HFFc6 (cell line): Measurements from ENCODE around the gene UGGT1. TPM values are rescaled to one million over a fixed set of nuclear protein-coding genes. Genes with fewer than 3 reads are reported as not detected.

Experiments used
- DNase-seq: peaks from one replicate; pipeline ENCODE4 v3.0.0-alpha.2; 2018
- H3K27ac Mint-ChIP-seq: 2 replicates; pipeline ENCODE4 v1.8.0; 2020; ENCODE audit warnings: mild to moderate bottlenecking, mixed read lengths
- H3K27me3 Mint-ChIP-seq: 2 replicates; pipeline ENCODE4 v1.8.0; 2021; ENCODE audit warnings: mild to moderate bottlenecking, moderate library complexity, mixed read lengths; ENCODE audit not compliant: insufficient read depth
- H3K36me3 Mint-ChIP-seq: 2 replicates; pipeline ENCODE4 v1.8.0; 2021; ENCODE audit warnings: low read depth, mixed read lengths
- H3K4me1 Mint-ChIP-seq: 2 replicates; pipeline ENCODE4 v1.8.0; 2020; ENCODE audit warnings: low read depth, mixed read lengths
- H3K4me3 Mint-ChIP-seq: 2 replicates; pipeline ENCODE4 v1.8.0; 2020; ENCODE audit warnings: mild to moderate bottlenecking, moderate library complexity, mixed read lengths
- H3K9me3 Mint-ChIP-seq: 2 replicates; pipeline ENCODE4 v1.8.0; 2020; ENCODE audit warnings: mild to moderate bottlenecking, mixed read lengths
- total RNA-seq, 6 experiments: library from RNA; stranded (reverse); fragmentation: NEBNext Ultra II Directional; extraction: Animal tissue kit (Norgen Biotek cat#: 25700); gene quantifications; 2 replicates in 1 of 6; 3 replicates in 5 of 6; pipeline ENCODE4 v1.2.3, GENCODE V29; 2021
- TF ChIP-seq, protein P1 (sequence below): fragments of 200-600 bp; sonication (generic); IDR thresholded peaks from 2 replicates; pipeline ENCODE4 v1.5.0; 2021; ENCODE audit warnings: antibody characterized with exemption, mild to moderate bottlenecking

Gene UGGT1
- total RNA-seq, 6 experiments from 2014 or later, result 60.8 to 74.5 (median 71.8) TPM

DNA sequence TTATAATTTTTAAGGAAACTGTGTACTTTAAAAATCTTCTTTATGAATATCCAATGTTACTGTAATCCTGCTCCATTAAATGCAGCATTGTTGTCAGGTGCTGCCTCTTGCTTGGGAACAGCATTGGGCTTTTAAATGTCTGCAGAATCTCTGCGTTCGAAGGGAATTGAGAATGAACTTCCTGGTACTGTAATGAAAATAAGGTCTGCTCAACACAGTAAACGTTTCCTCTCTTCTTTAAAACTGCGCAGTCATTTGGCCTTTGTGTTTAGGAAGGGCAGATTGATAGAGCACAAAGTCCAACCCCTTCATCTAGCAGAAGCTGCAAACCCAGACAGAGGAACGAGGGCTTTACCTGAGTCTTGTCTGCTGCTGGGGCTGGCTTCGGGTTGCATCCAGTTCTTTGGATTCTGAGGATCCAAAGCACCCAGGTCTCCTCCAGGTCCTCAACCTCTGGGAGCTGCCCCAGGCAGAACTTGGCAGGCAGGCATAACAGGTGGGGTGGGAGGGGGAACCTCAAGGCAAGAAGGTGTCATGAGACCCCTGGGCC is 104.5 kb downstream of the UGGT1 start:
- Mint-ChIP-seq H3K4me3 (no peak overlapping the region), H3K4me1 (peaks cover 9% of the 10 kb centered on the region), H3K27me3 (peaks cover 3% of the 10 kb centered on the region), H3K9me3 (no peaks in the 10 kb centered on the region), H3K27ac (no peak overlapping the region), H3K36me3 (peaks cover 12% of the 10 kb centered on the region; the same call in 1 of the 2 replicates)
- no peak for DNase-seq
- TF ChIP-seq, protein P1, sequence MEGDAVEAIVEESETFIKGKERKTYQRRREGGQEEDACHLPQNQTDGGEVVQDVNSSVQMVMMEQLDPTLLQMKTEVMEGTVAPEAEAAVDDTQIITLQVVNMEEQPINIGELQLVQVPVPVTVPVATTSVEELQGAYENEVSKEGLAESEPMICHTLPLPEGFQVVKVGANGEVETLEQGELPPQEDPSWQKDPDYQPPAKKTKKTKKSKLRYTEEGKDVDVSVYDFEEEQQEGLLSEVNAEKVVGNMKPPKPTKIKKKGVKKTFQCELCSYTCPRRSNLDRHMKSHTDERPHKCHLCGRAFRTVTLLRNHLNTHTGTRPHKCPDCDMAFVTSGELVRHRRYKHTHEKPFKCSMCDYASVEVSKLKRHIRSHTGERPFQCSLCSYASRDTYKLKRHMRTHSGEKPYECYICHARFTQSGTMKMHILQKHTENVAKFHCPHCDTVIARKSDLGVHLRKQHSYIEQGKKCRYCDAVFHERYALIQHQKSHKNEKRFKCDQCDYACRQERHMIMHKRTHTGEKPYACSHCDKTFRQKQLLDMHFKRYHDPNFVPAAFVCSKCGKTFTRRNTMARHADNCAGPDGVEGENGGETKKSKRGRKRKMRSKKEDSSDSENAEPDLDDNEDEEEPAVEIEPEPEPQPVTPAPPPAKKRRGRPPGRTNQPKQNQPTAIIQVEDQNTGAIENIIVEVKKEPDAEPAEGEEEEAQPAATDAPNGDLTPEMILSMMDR, result no peak

DNA sequence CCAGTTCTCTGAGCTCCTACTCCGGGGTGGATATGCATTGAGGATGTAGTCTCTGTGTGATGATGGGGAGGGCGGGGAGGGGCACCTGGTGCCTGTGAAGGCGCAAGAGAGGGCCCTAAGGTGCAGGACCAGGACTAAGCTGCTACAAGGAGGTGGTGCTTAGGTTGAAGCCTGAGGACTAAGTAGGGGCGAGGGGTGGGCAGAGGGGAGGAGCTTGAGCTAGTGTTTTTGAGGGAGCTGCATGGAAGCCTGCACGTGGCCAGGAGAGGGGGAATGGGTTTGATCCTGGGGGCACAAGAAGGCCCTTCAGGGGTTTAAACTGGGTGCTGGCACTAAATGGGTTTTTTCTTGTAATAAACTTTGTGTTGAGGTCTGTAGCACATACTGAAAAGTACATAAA is 105.0 kb downstream of the UGGT1 start:
- H3K4me1 Mint-ChIP-seq, result peaks cover 9% of the 10 kb centered on the region
- H3K4me3 Mint-ChIP-seq, result peak overlapping the region; percentile 60; the same call in 1 of the 2 replicates
- peak overlapping the region; percentile 68; the same call in 1 of the 2 replicates for H3K27ac Mint-ChIP-seq
- peaks cover 12% of the 10 kb centered on the region; the same call in 1 of the 2 replicates for H3K36me3 Mint-ChIP-seq
- H3K9me3 Mint-ChIP-seq, result no peaks in the 10 kb centered on the region
- TF ChIP-seq, protein P1, result no peak
- peaks cover 3% of the 10 kb centered on the region for H3K27me3 Mint-ChIP-seq
- no peak for DNase-seq

DNA sequence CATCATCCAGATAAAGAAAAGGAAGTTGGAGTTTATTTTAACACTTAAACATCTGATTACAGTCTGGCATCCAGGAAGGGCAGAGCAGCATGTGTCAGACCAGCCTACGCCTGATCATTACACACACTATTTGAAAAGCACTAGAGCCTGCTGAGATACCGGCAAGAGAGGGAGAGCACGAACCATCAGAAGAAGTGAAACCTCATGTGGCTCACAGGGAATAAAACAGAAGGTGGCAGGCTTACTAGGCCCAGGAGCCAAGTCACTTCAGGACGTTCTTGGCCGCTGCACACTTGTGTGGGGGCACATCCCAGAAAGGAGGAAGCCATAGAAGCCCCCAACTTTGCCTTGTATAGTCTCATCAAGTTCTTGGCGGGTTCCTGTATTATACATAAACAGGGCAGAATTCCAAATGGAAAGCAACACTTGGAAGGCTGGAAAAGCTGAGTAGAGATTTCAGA is 105.5 kb downstream of the UGGT1 start:
- Mint-ChIP-seq H3K9me3 (no peaks in the 10 kb centered on the region), H3K4me3 (peak overlapping the region; percentile 60; the same call in 1 of the 2 replicates), H3K36me3 (peaks cover 12% of the 10 kb centered on the region; the same call in 1 of the 2 replicates), H3K27ac (peak overlapping the region; percentile 68; the same call in 1 of the 2 replicates), H3K27me3 (peaks cover 3% of the 10 kb centered on the region), H3K4me1 (peaks cover 9% of the 10 kb centered on the region)
- no peak for DNase-seq
- TF ChIP-seq, protein P1, result no peak

DNA sequence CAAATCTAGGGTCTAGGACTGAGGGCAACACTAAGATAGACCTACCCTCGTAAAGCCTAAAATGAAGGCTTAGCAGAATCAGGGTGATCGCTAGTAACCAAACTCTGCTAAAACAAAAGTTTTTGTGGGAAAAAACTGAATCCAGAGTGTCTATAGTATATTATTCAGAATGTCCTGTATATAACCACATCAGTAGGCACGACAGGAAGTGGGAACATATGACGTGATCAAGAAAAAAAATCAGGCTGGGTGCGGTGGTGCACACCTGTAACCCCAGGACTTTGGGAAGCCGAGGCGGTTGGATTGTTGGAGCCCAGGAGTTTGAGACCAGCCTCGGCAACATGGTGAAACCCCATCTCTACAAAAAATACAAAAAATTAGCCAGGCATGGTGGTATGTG is 106.1 kb downstream of the UGGT1 start:
- TF ChIP-seq, protein P1, result no peak
- peaks cover 9% of the 10 kb centered on the region for H3K4me1 Mint-ChIP-seq

DNA sequence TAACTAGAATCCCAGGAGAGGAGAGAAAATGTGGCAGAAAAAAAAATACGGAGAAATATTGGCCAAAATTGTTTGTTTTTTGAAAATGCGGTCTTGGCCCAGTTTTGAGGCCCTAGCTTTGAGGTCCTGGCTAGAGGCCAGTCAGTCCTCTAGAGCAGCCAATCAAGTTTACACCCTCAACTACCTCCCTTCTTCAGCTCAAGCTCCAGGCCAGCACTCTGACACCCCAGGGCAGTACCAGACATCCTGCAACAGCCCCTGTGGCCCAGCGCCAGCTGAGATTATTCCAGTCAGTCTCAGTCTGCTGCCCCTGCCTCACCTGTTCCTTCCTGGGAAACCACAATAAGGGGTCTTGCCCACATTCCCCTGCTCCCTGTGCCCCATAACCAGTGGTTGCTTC is 107.7 kb downstream of the UGGT1 start:
- Mint-ChIP-seq H3K9me3 (no peaks in the 10 kb centered on the region), H3K36me3 (peaks cover 7% of the 10 kb centered on the region; the same call in 1 of the 2 replicates), H3K27me3 (peaks cover 3% of the 10 kb centered on the region), H3K27ac (no peak overlapping the region), H3K4me3 (no peak overlapping the region), H3K4me1 (peaks cover 9% of the 10 kb centered on the region)
- TF ChIP-seq, protein P1, result no peak
- DNase-seq, result no peak

More for the DNA sequence above, 106.1 kb downstream of the UGGT1 start:
- peaks cover 12% of the 10 kb centered on the region; the same call in 1 of the 2 replicates for H3K36me3 Mint-ChIP-seq
- no peaks in the 10 kb centered on the region for H3K9me3 Mint-ChIP-seq
- peaks cover 3% of the 10 kb centered on the region for H3K27me3 Mint-ChIP-seq
- no peak overlapping the region; the same call in 1 of the 2 replicates for H3K27ac Mint-ChIP-seq
- H3K4me3 Mint-ChIP-seq, result no peak overlapping the region
- no peak for DNase-seq
